CD14-positive monocyte (primary cell): ENCODE data around the gene TNNI3K. TPM values are rescaled to one million over a fixed set of nuclear protein-coding genes. Genes with fewer than 3 reads are reported as not detected.

Experiments used
- DNase-seq, 3 donors: peaks; one replicate each; pipeline ENCODE4 v3.0.0-alpha.2; 2011 to 2022
- H2AFZ ChIP-seq: 2 replicates; pipeline ENCODE4 v1.6.0; 2012; ENCODE audit warnings: mild to moderate bottlenecking, low read depth, low read length, inconsistent platforms; ENCODE audit not compliant: insufficient read depth, poor library complexity, severe bottlenecking
- H3K27ac ChIP-seq, 2 donors: 1 replicate in 1 of 2; 2 replicates in 1 of 2; pipeline ENCODE4 v1.5.1; 2012 to 2013; ENCODE audit warnings: low read length in 2 of 2, control low read depth in 1 of 2, inconsistent platforms in 1 of 2, low read depth in 1 of 2, mild to moderate bottlenecking in 1 of 2
- H3K27me3 ChIP-seq, 2 donors: one replicate each; pipeline versions ENCODE4 v1.6.0 to v1.6.1; 2011 to 2013; ENCODE audit warnings: low read length in 2 of 2; ENCODE audit not compliant: control insufficient read depth in 2 of 2, insufficient read depth in 2 of 2
- H3K36me3 ChIP-seq, 2 donors: replicated peaks in 1 of 2; 1 replicate in 1 of 2; 2 replicates in 1 of 2; pipeline versions ENCODE4 v1.5.1 to v1.6.1; 2012 to 2013; ENCODE audit warnings: low read length in 2 of 2, control low read depth in 1 of 2, inconsistent platforms in 1 of 2, mild to moderate bottlenecking in 1 of 2; ENCODE audit not compliant: insufficient read depth in 2 of 2, control insufficient read depth in 1 of 2
- H3K4me1 ChIP-seq, 2 donors: 1 replicate in 1 of 2; 2 replicates in 1 of 2; pipeline versions ENCODE4 v1.5.1 to v1.6.1; 2012 to 2013; ENCODE audit warnings: low read length in 2 of 2, control low read depth in 1 of 2, inconsistent platforms in 1 of 2, mild to moderate bottlenecking in 1 of 2, moderate library complexity in 1 of 2; ENCODE audit not compliant: insufficient read depth in 2 of 2, control insufficient read depth in 1 of 2
- H3K4me2 ChIP-seq: replicated peaks from 2 replicates; pipeline ENCODE3; 2012; ENCODE audit warnings: low read length, moderate library complexity, mild to moderate bottlenecking; ENCODE audit not compliant: poor library complexity, severe bottlenecking; ENCODE audit errors: extremely low read depth
- H3K4me3 ChIP-seq, 3 experiments: fragments of 200-600 bp in 1 of 3; sonication (generic) in 1 of 3; replicated peaks in 1 of 3; 1 replicate in 2 of 3; 2 replicates in 1 of 3; pipeline ENCODE4 v1.5.1; 2011 to 2013; ENCODE audit warnings: low read length in 3 of 3, mild to moderate bottlenecking in 3 of 3, control low read depth in 2 of 3, low read depth in 2 of 3, inconsistent platforms in 1 of 3, moderate library complexity in 1 of 3
- H3K79me2 ChIP-seq: 2 replicates; pipeline ENCODE4 v1.6.0; 2012; ENCODE audit warnings: mild to moderate bottlenecking, control low read depth, inconsistent platforms, low read length, moderate library complexity; ENCODE audit not compliant: insufficient read depth
- H3K9ac ChIP-seq: 2 replicates; pipeline ENCODE4 v1.6.0; 2017; ENCODE audit warnings: low read length, mild to moderate bottlenecking; ENCODE audit not compliant: insufficient read depth, poor library complexity, severe bottlenecking
- H3K9me3 ChIP-seq, 2 donors: replicated peaks in 1 of 2; 1 replicate in 1 of 2; 2 replicates in 1 of 2; pipeline versions ENCODE4 v1.5.1 to v1.6.1; 2012 to 2013; ENCODE audit warnings: low read length in 2 of 2, control low read depth in 1 of 2; ENCODE audit not compliant: control insufficient read depth in 1 of 2, insufficient read depth in 1 of 2
- H4K20me1 ChIP-seq: 2 replicates; pipeline ENCODE4 v1.6.0; 2012; ENCODE audit warnings: mild to moderate bottlenecking, low read length, control low read depth, moderate library complexity; ENCODE audit not compliant: insufficient read depth
- H3K27ac Mint-ChIP-seq, 7 donors: one replicate each; pipeline ENCODE4 v1.8.0; 2020; ENCODE audit warnings: mild to moderate bottlenecking in 7 of 7, mixed read lengths in 7 of 7, moderate library complexity in 6 of 7, inconsistent platforms in 2 of 7
- H3K27me3 Mint-ChIP-seq, 3 donors: one replicate each; pipeline ENCODE4 v1.8.0; 2021 to 2022; ENCODE audit warnings: low read depth in 3 of 3, mild to moderate bottlenecking in 3 of 3, mixed read lengths in 3 of 3, moderate library complexity in 3 of 3, inconsistent platforms in 1 of 3
- H3K36me3 Mint-ChIP-seq, 2 donors: one replicate each; pipeline ENCODE4 v1.8.0; 2020; ENCODE audit warnings: mixed read lengths in 2 of 2, inconsistent platforms in 1 of 2, mild to moderate bottlenecking in 1 of 2
- H3K4me1 Mint-ChIP-seq: one replicate; pipeline ENCODE4 v1.8.0; 2020; ENCODE audit warnings: mild to moderate bottlenecking, mixed read lengths
- H3K4me3 Mint-ChIP-seq, 2 donors: one replicate each; pipeline ENCODE4 v1.8.0; 2020; ENCODE audit warnings: mild to moderate bottlenecking in 2 of 2, mixed read lengths in 2 of 2, moderate library complexity in 1 of 2
- H3K9me3 Mint-ChIP-seq, 7 donors: one replicate each; pipeline ENCODE4 v1.8.0; 2020 to 2022; ENCODE audit warnings: mixed read lengths in 7 of 7, mild to moderate bottlenecking in 6 of 7, moderate library complexity in 6 of 7, inconsistent platforms in 2 of 7
- WGBS: methylation state at CpG from one replicate; pipeline ENCODE4 v1.1.5; 2013; ENCODE audit warnings: missing lambda C conversion rate; ENCODE audit not compliant: insufficient coverage; 5-methylcytosine and 5-hydroxymethylcytosine counted together
- intact Hi-C, 2 donors: fragments of 100-400 bp; cut with micrococcal nuclease; formaldehyde crosslinking; loops; one replicate each; pipeline versions ENCODE4 v1.15.0 to v1.15.1; 2023
- polyA plus RNA-seq, 3 donors: library from polyadenylated mRNA; depleted of rRNA in 1 of 3; unstranded in 2 of 3; stranded (reverse) in 1 of 3; fragments of 300-500 nt in 2 of 3; fragments of >200 nt in 1 of 3; fragmentation: Illumina TruSeq in 2 of 3; gene quantifications; 1 replicate in 2 of 3; 2 replicates in 1 of 3; pipeline ENCODE4 v1.2.3, GENCODE V29; 2012 to 2021
- TF ChIP-seq, protein P1 (sequence below): fragments of 200-600 bp; IDR thresholded peaks from one replicate; pipeline ENCODE4 v1.8.0; 2022; ENCODE audit warnings: antibody characterized with exemption, mild to moderate bottlenecking

Gene TNNI3K
- polyA plus RNA-seq, 3 donors: 0.51 TPM; not detected in 2

DNA sequence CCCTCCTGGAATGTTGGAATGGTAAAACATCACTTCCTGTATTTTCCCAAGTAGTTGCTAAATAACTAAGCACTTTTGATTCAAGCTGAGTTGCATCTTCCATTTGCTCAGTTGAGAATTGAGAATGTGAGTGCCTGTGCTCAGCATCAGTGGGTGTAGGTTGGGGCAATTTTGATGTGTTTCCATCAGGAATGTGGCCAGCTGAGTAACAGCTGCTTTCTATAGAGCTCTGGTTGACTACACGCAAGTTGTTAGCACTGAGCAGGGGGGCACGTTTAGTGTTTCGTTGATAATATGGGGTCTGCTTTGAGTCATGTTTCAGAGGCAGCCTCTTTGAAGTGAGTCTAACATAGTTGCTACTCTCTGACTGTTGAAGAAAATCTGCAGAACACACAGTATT lies 235.7 kb downstream of the TNNI3K start:
- no peaks in the 10 kb centered on the region for H3K27me3 ChIP-seq
- H3K79me2 ChIP-seq: no peaks in the 10 kb centered on the region
- no peak overlapping the region for H3K4me2 ChIP-seq
- no peak overlapping the region for H2AFZ ChIP-seq
- Mint-ChIP-seq H3K27ac (no peak overlapping the region), H3K4me3 (no peak overlapping the region), H3K27me3 (no peaks in the 10 kb centered on the region), H3K9me3 (no peaks in the 10 kb centered on the region), H3K4me1 (no peaks in the 10 kb centered on the region), H3K36me3 (no peaks in the 10 kb centered on the region)
- H3K4me1 ChIP-seq: no peaks in the 10 kb centered on the region
- H4K20me1 ChIP-seq: no peaks in the 10 kb centered on the region
- H3K9me3 ChIP-seq: no peaks in the 10 kb centered on the region
- no peak overlapping the region for H3K27ac ChIP-seq
- H3K36me3 ChIP-seq: no peaks in the 10 kb centered on the region
- DNase-seq: no peak
- no peak overlapping the region for H3K4me3 ChIP-seq
- 60% methylated on average over 1 of the region's 3 CpGs for WGBS
- TF ChIP-seq, protein P1, sequence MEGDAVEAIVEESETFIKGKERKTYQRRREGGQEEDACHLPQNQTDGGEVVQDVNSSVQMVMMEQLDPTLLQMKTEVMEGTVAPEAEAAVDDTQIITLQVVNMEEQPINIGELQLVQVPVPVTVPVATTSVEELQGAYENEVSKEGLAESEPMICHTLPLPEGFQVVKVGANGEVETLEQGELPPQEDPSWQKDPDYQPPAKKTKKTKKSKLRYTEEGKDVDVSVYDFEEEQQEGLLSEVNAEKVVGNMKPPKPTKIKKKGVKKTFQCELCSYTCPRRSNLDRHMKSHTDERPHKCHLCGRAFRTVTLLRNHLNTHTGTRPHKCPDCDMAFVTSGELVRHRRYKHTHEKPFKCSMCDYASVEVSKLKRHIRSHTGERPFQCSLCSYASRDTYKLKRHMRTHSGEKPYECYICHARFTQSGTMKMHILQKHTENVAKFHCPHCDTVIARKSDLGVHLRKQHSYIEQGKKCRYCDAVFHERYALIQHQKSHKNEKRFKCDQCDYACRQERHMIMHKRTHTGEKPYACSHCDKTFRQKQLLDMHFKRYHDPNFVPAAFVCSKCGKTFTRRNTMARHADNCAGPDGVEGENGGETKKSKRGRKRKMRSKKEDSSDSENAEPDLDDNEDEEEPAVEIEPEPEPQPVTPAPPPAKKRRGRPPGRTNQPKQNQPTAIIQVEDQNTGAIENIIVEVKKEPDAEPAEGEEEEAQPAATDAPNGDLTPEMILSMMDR: no peak
- intact Hi-C loops: no loop called here
- H3K9ac ChIP-seq: no peak overlapping the region

DNA sequence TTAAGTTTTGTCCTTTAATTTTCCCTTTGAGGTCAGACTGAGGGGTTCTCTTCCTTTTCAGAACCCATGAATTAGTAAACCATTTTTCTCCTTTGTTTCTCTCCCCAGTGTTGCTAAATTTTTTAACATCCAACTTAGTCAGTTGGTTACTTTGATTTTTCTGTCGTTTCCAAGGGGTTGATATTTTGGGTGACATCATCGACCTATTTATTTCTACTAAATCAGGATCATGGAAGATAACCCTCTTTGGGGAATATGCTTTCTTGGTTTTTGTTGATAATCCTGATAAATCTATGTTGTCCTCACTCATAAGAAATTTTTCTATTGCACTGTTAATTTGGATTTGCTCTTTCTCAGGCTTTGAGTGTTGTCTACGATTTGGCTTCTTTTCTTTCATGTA lies 236.3 kb downstream of the TNNI3K start:
- H3K36me3 Mint-ChIP-seq: no peaks in the 10 kb centered on the region
- no peaks in the 10 kb centered on the region for H3K4me1 Mint-ChIP-seq
- no peaks in the 10 kb centered on the region for H3K4me1 ChIP-seq
- H3K36me3 ChIP-seq: no peaks in the 10 kb centered on the region
- no peaks in the 10 kb centered on the region for H4K20me1 ChIP-seq
- WGBS: no CpG with 5 or more reads among the region's 3 CpGs
- no peaks in the 10 kb centered on the region for H3K9me3 Mint-ChIP-seq
- no peak overlapping the region for H3K27ac ChIP-seq
- H3K4me2 ChIP-seq: no peak overlapping the region
- TF ChIP-seq, protein P1: no peak
- H3K27me3 Mint-ChIP-seq: no peaks in the 10 kb centered on the region
- intact Hi-C loops: no loop called here
- H3K4me3 Mint-ChIP-seq: no peak overlapping the region
- H3K4me3 ChIP-seq: no peak overlapping the region
- H2AFZ ChIP-seq: no peak overlapping the region
- H3K9ac ChIP-seq: no peak overlapping the region
- no peaks in the 10 kb centered on the region for H3K79me2 ChIP-seq
- DNase-seq: no peak
- H3K27me3 ChIP-seq: no peaks in the 10 kb centered on the region
- H3K27ac Mint-ChIP-seq: no peak overlapping the region
- H3K9me3 ChIP-seq: no peaks in the 10 kb centered on the region
